Measurements from ENCODE around the gene SPECC1. TPM values are rescaled to one million over a fixed set of nuclear protein-coding genes. Genes with fewer than 3 reads are reported as not detected.

The SPECC1 gene
- polyA plus RNA-seq, 1 experiment = 56.4 TPM

GRCh38 chr17:19977293-19978208 lies 31.6 kb upstream of the SPECC1 start, which contains the start of gene AKAP10:
TSS of gene AKAP10 (minus strand) at chr17:19977828. CDS start at chr17:19977679, 149 bp downstream.
- peak within 1 kb of the TSS; percentile 92 for H3K4me3 ChIP-seq (ENCODE audit: low read depth, low read length)
- peaks cover 4% of the 10 kb centered on the region for H3K9me3 ChIP-seq (ENCODE audit: control insufficient read depth, insufficient read depth, low read length)
- CTCF ChIA-PET = interaction anchor here (0.6 to 0.8 kb wide), 2 partner anchors 35 to 140 kb away, joined by 3 read pairs; no protein-coding TSS in a partner anchor
- TF ChIP-seq CTCF (IDR thresholded peaks at IDR 0.05; ENCODE audit: low read depth, low read length) = no peak
- POLR2A ChIA-PET = interaction anchor here (0.6 kb wide), 1 partner anchor 71 kb away, joined by 3 read pairs; no protein-coding TSS in a partner anchor
- H3K27me3 ChIP-seq (ENCODE audit: control insufficient read depth, insufficient read depth, low read length) = no peaks in the 10 kb centered on the region
- peak; percentile 30 for DNase-seq (ENCODE audit: low read depth, low spot score)
- H3K27ac ChIP-seq (ENCODE audit: low read depth, low read length) = peak within 1 kb of the TSS; percentile 73

- Histone ChIP-seq H3K4me3 (ENCODE audit: low read depth, low read length) (peak overlapping the region; percentile 92), H3K27ac (ENCODE audit: low read depth, low read length) (peak overlapping the region; percentile 47), H3K9me3 (ENCODE audit: control insufficient read depth, insufficient read depth, low read length) (peaks cover 4% of the 10 kb centered on the region), H3K27me3 (ENCODE audit: control insufficient read depth, insufficient read depth, low read length) (no peaks in the 10 kb centered on the region)
- DNase-seq (ENCODE audit: low read depth, low spot score) = no peak
- CTCF ChIA-PET = interaction anchor here (0.8 kb wide), 1 partner anchor 139 kb away, joined by 3 read pairs; no protein-coding TSS in a partner anchor
- TF ChIP-seq CTCF (IDR thresholded peaks at IDR 0.05; ENCODE audit: low read depth, low read length) = no peak
- POLR2A ChIA-PET = no interaction called here
Measured at GRCh38 chr17:19978209-19978802, 30.9 kb upstream of the SPECC1 start.

- Histone ChIP-seq H3K4me3 (ENCODE audit: low read depth, low read length) (no peak overlapping the region), H3K27me3 (ENCODE audit: control insufficient read depth, insufficient read depth, low read length) (no peaks in the 10 kb centered on the region), H3K27ac (ENCODE audit: low read depth, low read length) (no peak overlapping the region), H3K9me3 (ENCODE audit: control insufficient read depth, insufficient read depth, low read length) (peaks cover 4% of the 10 kb centered on the region)
- ChIA-PET CTCF (interaction anchor here (0.8 kb wide), 1 partner anchor 138 kb away, joined by 3 read pairs; no protein-coding TSS in a partner anchor), POLR2A (no interaction called here)
- no peak for DNase-seq (ENCODE audit: low read depth, low spot score)
- TF ChIP-seq CTCF (IDR thresholded peaks at IDR 0.05; ENCODE audit: low read depth, low read length) = no peak
Measured at GRCh38 chr17:19978805-19979211, 30.4 kb upstream of the SPECC1 start.

- no peak for TF ChIP-seq CTCF (IDR thresholded peaks at IDR 0.05; ENCODE audit: low read depth, low read length)
- Histone ChIP-seq H3K27me3 (ENCODE audit: control insufficient read depth, insufficient read depth, low read length) (no peaks in the 10 kb centered on the region), H3K27ac (ENCODE audit: low read depth, low read length) (no peak overlapping the region), H3K4me3 (ENCODE audit: low read depth, low read length) (no peak overlapping the region), H3K9me3 (ENCODE audit: control insufficient read depth, insufficient read depth, low read length) (peaks cover 4% of the 10 kb centered on the region)
- DNase-seq (ENCODE audit: low read depth, low spot score) = no peak
- POLR2A ChIA-PET = no interaction called here
- CTCF ChIA-PET = interaction anchor here (1.1 kb wide), 1 partner anchor 13 kb away, joined by 4 read pairs; no protein-coding TSS in a partner anchor
Measured at GRCh38 chr17:19979917-19980770, 29.0 kb upstream of the SPECC1 start.

Measured in AG04450 (cell line).